Astrocyte (in vitro differentiated cells and primary cell): ENCODE data around the gene CYBRD1. TPM values are rescaled to one million over a fixed set of nuclear protein-coding genes. Genes with fewer than 3 reads are reported as not detected.

Experiments used
- DNase-seq: peaks from one replicate; pipeline ENCODE4 v3.0.0-alpha.2; 2010; ENCODE audit warnings: low read depth
- FAIRE-seq: peaks from 2 replicates; lab custom pipeline; 2011; peaks lifted over from hg19 to GRCh38; lab: Jason Lieb, UNC
- H2AFZ ChIP-seq: 2 replicates; pipeline ENCODE4 v1.6.0; 2012; ENCODE audit warnings: low read depth, low read length, inconsistent platforms
- H3K27ac ChIP-seq: 2 replicates; pipeline ENCODE4 v1.5.1; 2011; ENCODE audit warnings: low read depth, low read length, inconsistent platforms
- H3K27me3 ChIP-seq: 2 replicates; pipeline ENCODE4 v1.6.0; 2011; ENCODE audit warnings: low read length, inconsistent platforms; ENCODE audit not compliant: insufficient read depth
- H3K36me3 ChIP-seq: 2 replicates; pipeline ENCODE4 v1.5.1; 2011; ENCODE audit warnings: low read length, inconsistent platforms; ENCODE audit not compliant: insufficient read depth
- H3K4me1 ChIP-seq: 2 replicates; pipeline ENCODE4 v1.5.1; 2011; ENCODE audit warnings: low read length, inconsistent platforms; ENCODE audit not compliant: insufficient read depth
- H3K4me2 ChIP-seq: 2 replicates; pipeline ENCODE4 v1.6.0; 2012; ENCODE audit warnings: low read length, inconsistent platforms
- H3K4me3 ChIP-seq: 2 replicates; pipeline ENCODE4 v1.5.1; 2011; ENCODE audit warnings: low read depth, mild to moderate bottlenecking, low read length, inconsistent platforms; ENCODE audit not compliant: insufficient read depth
- H3K79me2 ChIP-seq: 2 replicates; pipeline ENCODE4 v1.6.0; 2012; ENCODE audit warnings: mild to moderate bottlenecking, low read length, inconsistent platforms; ENCODE audit not compliant: insufficient read depth
- H3K9ac ChIP-seq: 2 replicates; pipeline ENCODE4 v1.6.0; 2012; ENCODE audit warnings: mild to moderate bottlenecking, low read length, inconsistent platforms
- H3K9me3 ChIP-seq: 2 replicates; pipeline ENCODE4 v1.5.1; 2012; ENCODE audit warnings: low read depth, mild to moderate bottlenecking, low read length, inconsistent platforms; ENCODE audit not compliant: insufficient read depth
- H4K20me1 ChIP-seq: 2 replicates; pipeline ENCODE4 v1.6.0; 2012; ENCODE audit warnings: low read length, inconsistent platforms; ENCODE audit not compliant: insufficient read depth
- H3K27ac Mint-ChIP-seq: one replicate; pipeline ENCODE4 v1.8.0; 2021; ENCODE audit warnings: mild to moderate bottlenecking, mixed read lengths; ENCODE audit not compliant: unreplicated experiment
- H3K27me3 Mint-ChIP-seq: one replicate; pipeline ENCODE4 v1.8.0; 2021; ENCODE audit warnings: low read depth, mixed read lengths; ENCODE audit not compliant: unreplicated experiment
- H3K36me3 Mint-ChIP-seq: one replicate; pipeline ENCODE4 v1.8.0; 2021; ENCODE audit warnings: low read depth, mixed read lengths; ENCODE audit not compliant: unreplicated experiment
- H3K4me1 Mint-ChIP-seq: one replicate; pipeline ENCODE4 v1.8.0; 2021; ENCODE audit warnings: low read depth, mixed read lengths; ENCODE audit not compliant: unreplicated experiment
- H3K4me3 Mint-ChIP-seq: one replicate; pipeline ENCODE4 v1.8.0; 2021; ENCODE audit warnings: mild to moderate bottlenecking, moderate library complexity, mixed read lengths; ENCODE audit not compliant: unreplicated experiment
- H3K9me3 Mint-ChIP-seq: one replicate; pipeline ENCODE4 v1.8.0; 2021; ENCODE audit warnings: mild to moderate bottlenecking, mixed read lengths; ENCODE audit not compliant: unreplicated experiment
- CTCF ChIP-seq: IDR thresholded peaks from 2 replicates; pipeline ENCODE4 v1.5.1; 2011; ENCODE audit warnings: low read depth, mild to moderate bottlenecking, inconsistent platforms, low read length, moderate library complexity; ENCODE audit not compliant: insufficient read depth
- EZH2 ChIP-seq: IDR thresholded peaks from 2 replicates; pipeline ENCODE4 v1.6.1; 2012; ENCODE audit warnings: mild to moderate bottlenecking, low read length, inconsistent platforms; ENCODE audit not compliant: insufficient read depth
- total RNA-seq: library from RNA; stranded (reverse); gene quantifications from 2 replicates; pipeline ENCODE4 v1.2.1, GENCODE V29; 2021

CYBRD1 gene
- total RNA-seq, 1 donor from 2014 or later: 26.7 TPM

- no peaks in the 10 kb centered on the region for H3K79me2 ChIP-seq
- H4K20me1 ChIP-seq: no peaks in the 10 kb centered on the region
- H3K27ac ChIP-seq: no peak overlapping the region
- no peaks in the 10 kb centered on the region for H3K9me3 ChIP-seq
- Mint-ChIP-seq H3K9me3 (no peaks in the 10 kb centered on the region), H3K4me3 (no peak overlapping the region), H3K27me3 (no peaks in the 10 kb centered on the region), H3K4me1 (peaks cover 16% of the 10 kb centered on the region), H3K27ac (no peak overlapping the region), H3K36me3 (peaks cover 12% of the 10 kb centered on the region)
- no peak overlapping the region for H3K4me2 ChIP-seq
- no peak for DNase-seq
- H3K4me1 ChIP-seq: peaks cover 6% of the 10 kb centered on the region
- H3K9ac ChIP-seq: no peak overlapping the region
- H3K36me3 ChIP-seq: peaks cover 9% of the 10 kb centered on the region
- TF ChIP-seq CTCF (no peak), EZH2 (no peak)
- no peak overlapping the region for H3K4me3 ChIP-seq
- H2AFZ ChIP-seq: no peak overlapping the region
- H3K27me3 ChIP-seq: no peaks in the 10 kb centered on the region
- FAIRE-seq: no peak
These were observed 31.6 kb downstream of the CYBRD1 start for GRCh38 chr2:171553858-171554257.

- Histone ChIP-seq H3K4me2 (no peak overlapping the region), H3K4me3 (no peak overlapping the region), H3K79me2 (no peaks in the 10 kb centered on the region), H2AFZ (no peak overlapping the region), H3K27me3 (no peaks in the 10 kb centered on the region), H3K9me3 (no peaks in the 10 kb centered on the region), H3K4me1 (peaks cover 6% of the 10 kb centered on the region), H3K9ac (no peak overlapping the region), H4K20me1 (no peaks in the 10 kb centered on the region), H3K27ac (no peak overlapping the region), H3K36me3 (peaks cover 9% of the 10 kb centered on the region)
- Mint-ChIP-seq H3K27me3 (no peaks in the 10 kb centered on the region), H3K9me3 (no peaks in the 10 kb centered on the region), H3K36me3 (peaks cover 12% of the 10 kb centered on the region), H3K27ac (no peak overlapping the region), H3K4me1 (peaks cover 16% of the 10 kb centered on the region), H3K4me3 (no peak overlapping the region)
- FAIRE-seq (no peak), DNase-seq (no peak)
- no peak for TF ChIP-seq EZH2
- no peak for TF ChIP-seq CTCF
These were observed 32.8 kb downstream of the CYBRD1 start for GRCh38 chr2:171554991-171555615.

- Mint-ChIP-seq H3K27me3 (no peaks in the 10 kb centered on the region), H3K4me3 (no peak overlapping the region), H3K9me3 (no peaks in the 10 kb centered on the region), H3K4me1 (peaks cover 7% of the 10 kb centered on the region), H3K27ac (no peak overlapping the region), H3K36me3 (peaks cover 12% of the 10 kb centered on the region)
- Histone ChIP-seq H3K79me2 (no peaks in the 10 kb centered on the region), H3K9me3 (no peaks in the 10 kb centered on the region), H4K20me1 (no peaks in the 10 kb centered on the region), H3K4me2 (peak overlapping the region; percentile 16), H3K36me3 (peaks cover 9% of the 10 kb centered on the region), H3K27ac (no peak overlapping the region), H3K4me3 (no peak overlapping the region), H3K27me3 (no peaks in the 10 kb centered on the region), H3K9ac (no peak overlapping the region), H2AFZ (no peak overlapping the region), H3K4me1 (no peaks in the 10 kb centered on the region)
- DNase-seq (no peak), FAIRE-seq (no peak)
- no peak for TF ChIP-seq EZH2
- TF ChIP-seq CTCF: no peak
These were observed 35.1 kb downstream of the CYBRD1 start for GRCh38 chr2:171557363-171557762.
